GM12878 (cell line): ENCODE measurements around the gene NR3C1. TPM values are rescaled to one million over a fixed set of nuclear protein-coding genes. Genes with fewer than 3 reads are reported as not detected.

Source experiments
- CEBPB ChIP-seq, 2 experiments: fragments of 150-350 bp in 1 of 2; IDR thresholded peaks; 2 replicates each; pipeline ENCODE4 v1.6.1; 2012 to 2014; ENCODE audit warnings: low read depth in 2 of 2, low read length in 2 of 2, borderline replicate concordance in 1 of 2, inconsistent platforms in 1 of 2
- CREM ChIP-seq: IDR thresholded peaks from 2 replicates; pipeline ENCODE4 v1.6.1; 2014; ENCODE audit warnings: antibody characterized with exemption, low read depth
- DPF2 ChIP-seq: fragments of 450-650 bp; IDR thresholded peaks from 2 replicates; pipeline ENCODE4 v1.6.1; 2017; ENCODE audit warnings: mild to moderate bottlenecking
- EZH2 ChIP-seq: IDR thresholded peaks from 2 replicates; pipeline ENCODE4 v1.6.1; 2012; ENCODE audit warnings: low read depth, mild to moderate bottlenecking, control low read depth, inconsistent platforms, low read length, borderline replicate concordance; ENCODE audit not compliant: control insufficient read depth
- JUND ChIP-seq: IDR thresholded peaks from 2 replicates; pipeline ENCODE4 v1.6.1; 2012; ENCODE audit warnings: low read depth, mild to moderate bottlenecking, low read length, improper control_type of control experiment, moderate library complexity
- KAT2A ChIP-seq: conservative IDR thresholded peaks from 2 replicates; pipeline ENCODE4 v1.6.1; 2011; ENCODE audit warnings: low read depth, low read length; ENCODE audit not compliant: control insufficient read depth
- MYC ChIP-seq: IDR thresholded peaks from 2 replicates; pipeline ENCODE4 v1.6.1; 2011; ENCODE audit warnings: mild to moderate bottlenecking, low read length, moderate library complexity, inconsistent platforms; ENCODE audit not compliant: insufficient read depth, insufficient replicate concordance, insufficient read length, severe bottlenecking
- PAX8 ChIP-seq: fragments of 450-650 bp; IDR thresholded peaks from 2 replicates; pipeline ENCODE4 v1.6.1; 2017; ENCODE audit warnings: mild to moderate bottlenecking, moderate library complexity
- POLR2AphosphoS5 ChIP-seq: IDR thresholded peaks from 2 replicates; pipeline ENCODE4 v1.6.1; 2011; ENCODE audit warnings: mild to moderate bottlenecking, low read length, inconsistent platforms
- RBBP5 ChIP-seq: fragments of 200-600 bp; sonication (generic); conservative IDR thresholded peaks from 2 replicates; pipeline ENCODE4 v1.6.1; 2016
- SUPT20H ChIP-seq: IDR thresholded peaks from 2 replicates; pipeline ENCODE4 v1.6.1; 2011; ENCODE audit warnings: low read depth, mild to moderate bottlenecking, low read length, moderate library complexity, borderline replicate concordance; ENCODE audit not compliant: control insufficient read depth
- ZBED1 ChIP-seq: IDR thresholded peaks from 2 replicates; pipeline ENCODE4 v1.6.1; 2016; ENCODE audit warnings: borderline replicate concordance
- ZBTB11 ChIP-seq: fragments of 450-650 bp; formaldehyde crosslinking; IDR thresholded peaks from 2 replicates; pipeline ENCODE4 v1.5.0; 2022; ENCODE audit warnings: mild to moderate bottlenecking, missing genetic modification characterization
- ZBTB40 ChIP-seq: fragments of 450-650 bp; IDR thresholded peaks from 2 replicates; pipeline ENCODE4 v1.6.1; 2016; ENCODE audit warnings: mild to moderate bottlenecking, moderate library complexity, borderline replicate concordance
- polyA plus RNA-seq, 11 experiments: library from polyadenylated mRNA; depleted of rRNA in 4 of 11; unstranded in 6 of 11; stranded (reverse) in 5 of 11; fragments of >200 nt; fragmentation: Nextera tagmentation in 4 of 11; fragmentation: Illumina TruSeq in 1 of 11; extraction: Ambion mirVana in 4 of 11; extraction: Trizol in 1 of 11; gene quantifications; 1 replicate in 1 of 11; 2 replicates in 10 of 11; pipeline versions ENCODE4 v1.2.1 to v1.2.3, GENCODE V29; 2011 to 2016; ENCODE audit warnings: inconsistent platforms in 2 of 11, missing spikeins in 2 of 11, low read depth in 1 of 11
- total RNA-seq, 4 experiments: library from RNA; depleted of rRNA in 3 of 4; stranded (reverse); fragments of >200 nt in 3 of 4; fragmentation: Illumina TruSeq in 1 of 4; extraction: Trizol in 1 of 4; gene quantifications; 2 replicates each; pipeline versions ENCODE4 v1.2.1 to v1.2.3, GENCODE V29; 2013 to 2021
- TF ChIP-seq, protein P1 (sequence below): fragments of 450-650 bp; conservative IDR thresholded peaks from 2 replicates; pipeline ENCODE4 v1.6.1; 2017; ENCODE audit warnings: mild to moderate bottlenecking, moderate library complexity
- TF ChIP-seq, protein P2 (sequence below): IDR thresholded peaks from 2 replicates; pipeline ENCODE4 v1.6.1; 2012; ENCODE audit warnings: low read depth, low read length, improper control_type of control experiment
- TF ChIP-seq, protein P3 (sequence below): fragments of 450-650 bp; IDR thresholded peaks from 2 replicates; pipeline ENCODE4 v1.6.1; 2017; ENCODE audit warnings: borderline replicate concordance

Gene NR3C1
- total and polyA plus RNA-seq, 10 of the 15 experiments (the other 5 are each of a cell fraction or from before 2014, with no cell fraction given): 49.7 to 141 (median 109) TPM

DNA sequence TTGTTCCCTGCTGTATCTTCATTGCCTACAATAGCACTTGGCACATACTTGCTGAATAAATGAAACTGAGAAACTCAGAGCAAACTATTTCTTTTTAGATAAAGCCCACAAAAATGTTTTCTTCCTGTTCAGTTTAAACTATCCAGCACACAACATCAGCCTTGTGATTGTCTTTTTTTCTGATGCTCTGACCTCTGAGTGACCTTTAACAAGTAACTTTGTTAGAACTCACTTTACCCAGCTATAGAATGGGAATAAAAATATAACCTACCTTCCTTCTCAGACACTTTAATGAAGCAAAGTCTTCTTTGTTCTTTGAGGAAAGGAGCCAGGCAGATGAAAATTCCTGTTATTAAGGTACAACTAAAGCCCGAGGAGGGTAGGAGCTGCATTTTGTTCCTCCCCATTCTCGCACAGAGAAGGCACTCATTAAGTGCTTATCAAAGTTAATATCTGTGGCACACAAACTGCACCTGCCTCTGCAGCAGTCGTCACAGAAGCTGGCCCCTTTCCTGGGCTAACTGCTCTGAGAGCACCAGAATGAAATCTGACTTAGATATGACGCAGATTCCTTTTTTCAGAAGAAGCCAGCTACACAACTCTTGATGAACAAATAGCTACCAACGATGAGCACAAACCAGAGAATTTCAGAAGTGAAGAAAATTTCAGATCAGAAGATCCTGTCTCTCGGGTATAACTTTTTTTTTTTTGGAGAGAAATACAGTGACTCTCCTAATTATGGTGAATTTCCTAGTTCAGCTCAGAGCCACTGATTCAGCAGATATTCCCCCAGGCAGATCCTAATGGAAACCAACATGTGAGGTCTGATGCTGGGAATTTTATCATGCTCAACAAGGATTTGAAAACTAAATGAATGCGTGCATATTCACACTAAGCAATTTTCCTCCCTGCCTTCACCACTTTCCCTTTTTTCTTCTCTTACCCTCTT, 31.0 kb upstream of the NR3C1 start (continued):
- TF ChIP-seq MYC (no peak), ZBTB11 (CRISPR knock-in tag) (no peak), JUND (no peak), SUPT20H (no peak), EZH2 (no peak), ZBED1 (no peak), KAT2A (no peak), PAX8 (no peak), RBBP5 (no peak), POLR2AphosphoS5 (no peak), CREM (peak; percentile 77), ZBTB40 (no peak), DPF2 (no peak), CEBPB (IDR thresholded peaks at IDR 0.05; ENCODE audit: borderline replicate concordance in 1 of 2, low read depth in 2 of 2, low read length in 2 of 2) (no peak)
- TF ChIP-seq, protein P1, sequence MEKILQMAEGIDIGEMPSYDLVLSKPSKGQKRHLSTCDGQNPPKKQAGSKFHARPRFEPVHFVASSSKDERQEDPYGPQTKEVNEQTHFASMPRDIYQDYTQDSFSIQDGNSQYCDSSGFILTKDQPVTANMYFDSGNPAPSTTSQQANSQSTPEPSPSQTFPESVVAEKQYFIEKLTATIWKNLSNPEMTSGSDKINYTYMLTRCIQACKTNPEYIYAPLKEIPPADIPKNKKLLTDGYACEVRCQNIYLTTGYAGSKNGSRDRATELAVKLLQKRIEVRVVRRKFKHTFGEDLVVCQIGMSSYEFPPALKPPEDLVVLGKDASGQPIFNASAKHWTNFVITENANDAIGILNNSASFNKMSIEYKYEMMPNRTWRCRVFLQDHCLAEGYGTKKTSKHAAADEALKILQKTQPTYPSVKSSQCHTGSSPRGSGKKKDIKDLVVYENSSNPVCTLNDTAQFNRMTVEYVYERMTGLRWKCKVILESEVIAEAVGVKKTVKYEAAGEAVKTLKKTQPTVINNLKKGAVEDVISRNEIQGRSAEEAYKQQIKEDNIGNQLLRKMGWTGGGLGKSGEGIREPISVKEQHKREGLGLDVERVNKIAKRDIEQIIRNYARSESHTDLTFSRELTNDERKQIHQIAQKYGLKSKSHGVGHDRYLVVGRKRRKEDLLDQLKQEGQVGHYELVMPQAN: no peak
- TF ChIP-seq, protein P2, sequence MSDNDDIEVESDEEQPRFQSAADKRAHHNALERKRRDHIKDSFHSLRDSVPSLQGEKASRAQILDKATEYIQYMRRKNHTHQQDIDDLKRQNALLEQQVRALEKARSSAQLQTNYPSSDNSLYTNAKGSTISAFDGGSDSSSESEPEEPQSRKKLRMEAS: no peak
- TF ChIP-seq, protein P3, sequence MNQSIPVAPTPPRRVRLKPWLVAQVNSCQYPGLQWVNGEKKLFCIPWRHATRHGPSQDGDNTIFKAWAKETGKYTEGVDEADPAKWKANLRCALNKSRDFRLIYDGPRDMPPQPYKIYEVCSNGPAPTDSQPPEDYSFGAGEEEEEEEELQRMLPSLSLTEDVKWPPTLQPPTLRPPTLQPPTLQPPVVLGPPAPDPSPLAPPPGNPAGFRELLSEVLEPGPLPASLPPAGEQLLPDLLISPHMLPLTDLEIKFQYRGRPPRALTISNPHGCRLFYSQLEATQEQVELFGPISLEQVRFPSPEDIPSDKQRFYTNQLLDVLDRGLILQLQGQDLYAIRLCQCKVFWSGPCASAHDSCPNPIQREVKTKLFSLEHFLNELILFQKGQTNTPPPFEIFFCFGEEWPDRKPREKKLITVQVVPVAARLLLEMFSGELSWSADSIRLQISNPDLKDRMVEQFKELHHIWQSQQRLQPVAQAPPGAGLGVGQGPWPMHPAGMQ: no peak
